Lower lobe of right lung (tissue), 2 donors: ENCODE results near the gene PRDM10. TPM values are rescaled to one million over a fixed set of nuclear protein-coding genes. Genes with fewer than 3 reads are reported as not detected.
A peak's percentile ranks its signal among the peaks of the same experiment; 100 is the strongest.

Source experiments
- ATAC-seq, 2 donors: fragments of 200-7000 bp; cut with Tn5 transposase; one replicate each; pipeline ENCODE4 v1.9.1; 2020 to 2022; ENCODE audit warnings: mild to moderate bottlenecking in 2 of 2, moderate library complexity in 2 of 2
- DNase-seq: peaks from one replicate; pipeline ENCODE4 v3.0.0-alpha.2; 2020
- H3K27ac ChIP-seq: fragments of 200-600 bp; one replicate; pipeline ENCODE4 v1.8.0; 2022
- H3K27me3 ChIP-seq: fragments of 200-600 bp; one replicate; pipeline ENCODE4 v1.8.0; 2022; ENCODE audit warnings: low read depth
- H3K36me3 ChIP-seq: fragments of 200-600 bp; one replicate; pipeline ENCODE4 v1.8.0; 2022; ENCODE audit warnings: mild to moderate bottlenecking
- H3K4me1 ChIP-seq: fragments of 200-600 bp; one replicate; pipeline ENCODE4 v1.8.0; 2022
- H3K4me3 ChIP-seq: fragments of 200-600 bp; one replicate; pipeline ENCODE4 v1.8.0; 2022; ENCODE audit warnings: mild to moderate bottlenecking
- H3K9me3 ChIP-seq: fragments of 200-600 bp; one replicate; pipeline ENCODE4 v1.8.0; 2022
- CTCF ChIP-seq: fragments of 200-600 bp; IDR thresholded peaks from one replicate; pipeline ENCODE4 v1.8.0; 2022; ENCODE audit warnings: antibody characterized with exemption, mild to moderate bottlenecking
- intact Hi-C: fragments of 100-400 bp; cut with DNase I; formaldehyde crosslinking; loops from one replicate; pipeline ENCODE4 v1.11.0; 2022
- total RNA-seq: library from RNA; stranded (reverse); fragmentation: NEBNext Ultra II Directional; extraction: Animal tissue kit (Norgen Biotek cat#: 25700); gene quantifications from one replicate; pipeline ENCODE4 v1.2.1, GENCODE V29; 2021
- donor health status: DM: no; HTN: yes; CAD: no; lungs with severe emphysema.

PRDM10 gene
- total RNA-seq, 1 donor from 2014 or later, result 9.5 TPM

- no peaks in the 10 kb centered on the region for H3K36me3 ChIP-seq
- H3K9me3 ChIP-seq, result no peaks in the 10 kb centered on the region
- ATAC-seq (peak; percentile 54 to 70), DNase-seq (peak; percentile 52)
- H3K4me1 ChIP-seq, result no peaks in the 10 kb centered on the region
- intact Hi-C loops, result no loop called here
- TF ChIP-seq CTCF, result no peak
- H3K27ac ChIP-seq, result peak overlapping the region; percentile 49
- no peaks in the 10 kb centered on the region for H3K27me3 ChIP-seq
- H3K4me3 ChIP-seq, result no peak overlapping the region
Measured at GRCh38 chr11:130043575-130043974, 40.9 kb upstream of the PRDM10 start.

- peak; percentile 46 to 70 for ATAC-seq
- no peaks in the 10 kb centered on the region for H3K4me1 ChIP-seq
- no peaks in the 10 kb centered on the region for H3K9me3 ChIP-seq
- TF ChIP-seq CTCF, result no peak
- H3K36me3 ChIP-seq, result no peaks in the 10 kb centered on the region
- DNase-seq, result no peak
- H3K27ac ChIP-seq, result no peak overlapping the region
- H3K27me3 ChIP-seq, result no peaks in the 10 kb centered on the region
- H3K4me3 ChIP-seq, result no peak overlapping the region
- intact Hi-C loops, result no loop called here
Measured at GRCh38 chr11:130042093-130042591, 39.5 kb upstream of the PRDM10 start.

- Histone ChIP-seq H3K27me3 (no peaks in the 10 kb centered on the region), H3K9me3 (no peaks in the 10 kb centered on the region), H3K4me3 (no peak overlapping the region), H3K36me3 (no peaks in the 10 kb centered on the region), H3K27ac (no peak overlapping the region), H3K4me1 (no peaks in the 10 kb centered on the region)
- DNase-seq, result no peak
- intact Hi-C loops, result no loop called here
- no peak for ATAC-seq
- no peak for TF ChIP-seq CTCF
Measured at GRCh38 chr11:130040281-130040940, 37.8 kb upstream of the PRDM10 start.

- H3K27ac ChIP-seq, result no peak overlapping the region
- no peaks in the 10 kb centered on the region for H3K36me3 ChIP-seq
- TF ChIP-seq CTCF, result no peak
- intact Hi-C loops, result no loop called here
- H3K4me1 ChIP-seq, result no peaks in the 10 kb centered on the region
- H3K9me3 ChIP-seq, result no peaks in the 10 kb centered on the region
- ATAC-seq (no peak), DNase-seq (no peak)
- H3K27me3 ChIP-seq, result no peaks in the 10 kb centered on the region
- no peak overlapping the region for H3K4me3 ChIP-seq
Measured at GRCh38 chr11:130037881-130038585, 35.4 kb upstream of the PRDM10 start.

- ATAC-seq (no peak), DNase-seq (no peak)
- no peak for TF ChIP-seq CTCF
- H3K27me3 ChIP-seq, result no peaks in the 10 kb centered on the region
- H3K27ac ChIP-seq, result no peak overlapping the region
- no peaks in the 10 kb centered on the region for H3K36me3 ChIP-seq
- intact Hi-C loops, result no loop called here
- H3K4me1 ChIP-seq, result no peaks in the 10 kb centered on the region
- H3K9me3 ChIP-seq, result no peaks in the 10 kb centered on the region
- no peak overlapping the region for H3K4me3 ChIP-seq
Measured at GRCh38 chr11:130037058-130037457, 34.4 kb upstream of the PRDM10 start.
